ENCODE measurements around the gene HOXC12.
A peak's percentile ranks its signal among the peaks of the same experiment; 100 is the strongest.

HOXC12 gene

GRCh38 chr12:53972722-53973235 lies 18.1 kb downstream of the HOXC12 start, which contains the start of gene HOXC11:
TSS of gene HOXC11 (plus strand) at chr12:53973126. CDS start at chr12:53973242, 116 bp downstream.
- no peak for DNase-seq (ENCODE audit: low spot score)

- no peak for DNase-seq (ENCODE audit: low spot score)
Measured at GRCh38 chr12:53973236-53974042, 18.7 kb downstream of the HOXC12 start.

- DNase-seq (ENCODE audit: low spot score): peak; percentile 69
Measured at GRCh38 chr12:53974084-53975063, 19.7 kb downstream of the HOXC12 start, which contains the start of gene HOTAIR. TSS of gene HOTAIR (minus strand) at chr12:53974954.

- DNase-seq (ENCODE audit: low spot score): no peak
Measured at GRCh38 chr12:53975064-53975471, 20.4 kb downstream of the HOXC12 start.

- DNase-seq (ENCODE audit: low spot score): no peak
Measured at GRCh38 chr12:53975479-53976152, 20.9 kb downstream of the HOXC12 start.

GRCh38 chr12:53976172-53976822 lies 21.6 kb downstream of the HOXC12 start:
- DNase-seq (ENCODE audit: low spot score): no peak

- no peak for DNase-seq (ENCODE audit: low spot score)
Measured at GRCh38 chr12:53976823-53977595, 22.3 kb downstream of the HOXC12 start.

- no peak for DNase-seq (ENCODE audit: low spot score)
Measured at GRCh38 chr12:53977596-53978445, 23.1 kb downstream of the HOXC12 start.

GRCh38 chr12:53978477-53979356 lies 24.0 kb downstream of the HOXC12 start:
- no peak for DNase-seq (ENCODE audit: low spot score)

- no peak for DNase-seq (ENCODE audit: low spot score)
Measured at GRCh38 chr12:53980104-53980801, 25.6 kb downstream of the HOXC12 start.

GRCh38 chr12:53980802-53981496 lies 26.2 kb downstream of the HOXC12 start:
- no peak for DNase-seq (ENCODE audit: low spot score)

- no peak for DNase-seq (ENCODE audit: low spot score)
Measured at GRCh38 chr12:53981634-53982565, 27.2 kb downstream of the HOXC12 start.

GRCh38 chr12:53982648-53983567 lies 28.2 kb downstream of the HOXC12 start:
- no peak for DNase-seq (ENCODE audit: low spot score)

- no peak for DNase-seq (ENCODE audit: low spot score)
Measured at GRCh38 chr12:53983568-53983949, 28.9 kb downstream of the HOXC12 start.

- no peak for DNase-seq (ENCODE audit: low spot score)
Measured at GRCh38 chr12:53983950-53984572, 29.4 kb downstream of the HOXC12 start.
